ENCODE measurements around the gene ZFYVE28. TPM values are rescaled to one million over a fixed set of nuclear protein-coding genes. Genes with fewer than 3 reads are reported as not detected.

Gene ZFYVE28
- total and polyA plus RNA-seq, 10 of the 15 experiments (the other 5 are each of a cell fraction or from before 2014, with no cell fraction given): 0.06 to 1.9 (median 0.22) TPM; not detected in 1

DNA sequence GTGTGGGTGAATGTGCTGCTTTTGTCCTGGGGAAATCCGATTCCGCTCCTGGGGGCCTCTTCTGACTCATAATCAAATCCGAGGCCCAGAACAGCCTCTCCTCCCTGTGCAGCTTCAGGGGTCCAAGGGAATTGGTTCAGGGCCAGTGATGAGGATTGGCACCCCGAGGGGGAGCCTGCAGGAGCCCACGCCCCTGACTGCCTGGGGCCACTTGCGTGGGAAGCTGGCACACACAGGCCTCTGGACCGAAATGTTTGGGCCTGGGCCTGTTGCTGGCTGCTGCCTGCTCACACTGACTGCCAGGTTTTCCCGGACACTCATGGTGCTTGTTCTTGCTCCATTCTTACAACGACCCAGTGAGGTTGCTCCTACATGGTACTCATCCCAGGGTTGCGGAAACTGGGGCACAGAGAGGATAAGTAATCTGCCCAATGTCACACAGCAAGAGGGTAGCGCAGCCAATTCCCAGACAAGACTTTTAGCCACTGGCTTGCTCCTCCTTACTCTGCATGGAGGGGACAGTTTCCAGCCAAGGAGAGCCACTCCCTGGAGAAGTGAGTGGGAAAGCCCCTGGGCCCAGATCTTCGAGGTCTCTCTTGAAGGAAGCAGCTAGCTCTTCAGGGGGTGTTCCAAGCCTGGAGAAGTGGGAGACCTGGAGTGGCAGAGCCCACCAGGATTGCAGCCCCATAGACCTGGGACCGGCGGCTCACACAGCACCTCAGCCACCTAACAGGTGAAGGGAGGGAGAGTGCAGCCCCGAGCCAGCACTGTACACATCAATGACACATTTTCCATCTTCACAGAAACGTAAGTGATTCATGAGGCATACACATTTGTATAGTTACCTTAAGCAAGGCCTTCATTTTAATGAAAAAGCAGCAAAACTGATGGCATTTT is 20.6 kb upstream of the ZFYVE28 start:
- peaks cover 0 to 1% of the 10 kb centered on the region in 2 experiments; a peak in 2 of 4 replicates for H3K27me3 ChIP-seq (replicated peaks in 1 of 2; ENCODE audit: control insufficient read depth in 2 of 2, insufficient read depth in 2 of 2, low read length in 1 of 2)
- no peak overlapping the region for H2AFZ ChIP-seq (ENCODE audit: control insufficient read depth, low read depth, low read length)
- ChIA-PET RAD21 (ENCODE audit: unreplicated experiment) (interaction anchor here (1.2 kb wide), 1 partner anchor 219 kb away, joined by 5 read pairs; no protein-coding TSS in a partner anchor), SMC1A (ENCODE audit: uncharacterized antibody, unreplicated experiment) (interaction anchor here (0.7 to 1.7 kb wide), 3 partner anchors 27 to 220 kb away, joined by 3 to 4 read pairs (median 3); no protein-coding TSS in a partner anchor), POLR2A (interaction anchor here (0.7 kb wide), 1 partner anchor 181 kb away, joined by 3 read pairs; no protein-coding TSS in a partner anchor), CTCF (interaction anchor here (0.6 to 1.5 kb wide), 5 partner anchors 30 to 219 kb away, joined by 3 to 7 read pairs (median 3); partner anchors contain the start of gene RNF4)
- H3K4me1 ChIP-seq (ENCODE audit: control insufficient read depth, insufficient read depth, low read length): peaks cover 3% of the 10 kb centered on the region; the same call in 1 of the 2 replicates
- in situ Hi-C loops (cut with MboI) (no loop called here), intact Hi-C loops (cut with micrococcal nuclease; ENCODE audit: unreplicated experiment) (no loop called here)
- no peak overlapping the region for H3K9ac ChIP-seq (ENCODE audit: control insufficient read depth, insufficient read depth, low read length)
- TF ChIP-seq IRF4 (IDR thresholded peaks at IDR 0.05; ENCODE audit: low read depth, low read length) (no peak), TCF12 (IDR thresholded peaks at IDR 0.05; ENCODE audit: low read depth, low read length) (no peak), SIN3A (IDR thresholded peaks at IDR 0.05; ENCODE audit: low read depth, low read length) (no peak), NBN (IDR thresholded peaks at IDR 0.05) (no peak), ZBED1 (IDR thresholded peaks at IDR 0.05; ENCODE audit: borderline replicate concordance) (no peak), HDAC6 (IDR thresholded peaks at IDR 0.05; ENCODE audit: unreplicated experiment) (no peak), ATF7 (IDR thresholded peaks at IDR 0.05; ENCODE audit: low read depth) (no peak), KLF5 (IDR thresholded peaks at IDR 0.05; ENCODE audit: partially characterized antibody) (no peak), GATAD2B (conservative IDR thresholded peaks at IDR 0.05; ENCODE audit: low read depth) (no peak), ZNF274 (IDR thresholded peaks at IDR 0.05; ENCODE audit: insufficient read depth, insufficient read length) (no peak), STAT3 (IDR thresholded peaks at IDR 0.05; ENCODE audit: low read depth, low read length) (no peak), SUPT20H (IDR thresholded peaks at IDR 0.05; ENCODE audit: borderline replicate concordance, control insufficient read depth, low read depth, low read length) (no peak), WRNIP1 (IDR thresholded peaks at IDR 0.05; ENCODE audit: borderline replicate concordance, low read depth, low read length) (no peak), KAT2A (conservative IDR thresholded peaks at IDR 0.05; ENCODE audit: control insufficient read depth, low read depth, low read length) (no peak), NFYA (IDR thresholded peaks at IDR 0.05; ENCODE audit: borderline replicate concordance, low read depth, low read length) (no peak), EED (IDR thresholded peaks at IDR 0.05; ENCODE audit: low read depth) (no peak)
- TF ChIP-seq, protein P1, sequence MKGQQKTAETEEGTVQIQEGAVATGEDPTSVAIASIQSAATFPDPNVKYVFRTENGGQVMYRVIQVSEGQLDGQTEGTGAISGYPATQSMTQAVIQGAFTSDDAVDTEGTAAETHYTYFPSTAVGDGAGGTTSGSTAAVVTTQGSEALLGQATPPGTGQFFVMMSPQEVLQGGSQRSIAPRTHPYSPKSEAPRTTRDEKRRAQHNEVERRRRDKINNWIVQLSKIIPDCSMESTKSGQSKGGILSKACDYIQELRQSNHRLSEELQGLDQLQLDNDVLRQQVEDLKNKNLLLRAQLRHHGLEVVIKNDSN (IDR thresholded peaks at IDR 0.05; ENCODE audit: borderline replicate concordance, extremely low read length, insufficient read depth, low read depth, low read length): no peak
- TF ChIP-seq, protein P2, sequence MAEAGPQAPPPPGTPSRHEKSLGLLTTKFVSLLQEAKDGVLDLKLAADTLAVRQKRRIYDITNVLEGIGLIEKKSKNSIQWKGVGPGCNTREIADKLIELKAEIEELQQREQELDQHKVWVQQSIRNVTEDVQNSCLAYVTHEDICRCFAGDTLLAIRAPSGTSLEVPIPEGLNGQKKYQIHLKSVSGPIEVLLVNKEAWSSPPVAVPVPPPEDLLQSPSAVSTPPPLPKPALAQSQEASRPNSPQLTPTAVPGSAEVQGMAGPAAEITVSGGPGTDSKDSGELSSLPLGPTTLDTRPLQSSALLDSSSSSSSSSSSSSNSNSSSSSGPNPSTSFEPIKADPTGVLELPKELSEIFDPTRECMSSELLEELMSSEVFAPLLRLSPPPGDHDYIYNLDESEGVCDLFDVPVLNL (IDR thresholded peaks at IDR 0.05; ENCODE audit: low read depth, low read length): no peak
- TF ChIP-seq, protein P3, sequence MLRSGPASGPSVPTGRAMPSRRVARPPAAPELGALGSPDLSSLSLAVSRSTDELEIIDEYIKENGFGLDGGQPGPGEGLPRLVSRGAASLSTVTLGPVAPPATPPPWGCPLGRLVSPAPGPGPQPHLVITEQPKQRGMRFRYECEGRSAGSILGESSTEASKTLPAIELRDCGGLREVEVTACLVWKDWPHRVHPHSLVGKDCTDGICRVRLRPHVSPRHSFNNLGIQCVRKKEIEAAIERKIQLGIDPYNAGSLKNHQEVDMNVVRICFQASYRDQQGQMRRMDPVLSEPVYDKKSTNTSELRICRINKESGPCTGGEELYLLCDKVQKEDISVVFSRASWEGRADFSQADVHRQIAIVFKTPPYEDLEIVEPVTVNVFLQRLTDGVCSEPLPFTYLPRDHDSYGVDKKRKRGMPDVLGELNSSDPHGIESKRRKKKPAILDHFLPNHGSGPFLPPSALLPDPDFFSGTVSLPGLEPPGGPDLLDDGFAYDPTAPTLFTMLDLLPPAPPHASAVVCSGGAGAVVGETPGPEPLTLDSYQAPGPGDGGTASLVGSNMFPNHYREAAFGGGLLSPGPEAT (IDR thresholded peaks at IDR 0.05; ENCODE audit: low read depth): no peak
- no peak for DNase-seq (ENCODE audit: low read depth, low spot score)
- no peaks in the 10 kb centered on the region for H3K79me2 ChIP-seq (ENCODE audit: control insufficient read depth, insufficient read depth, low read length)
- BruUV-seq (replicated peaks): no TSS peak
- H3K36me3 ChIP-seq (ENCODE audit: control insufficient read depth in 2 of 2, insufficient read depth in 2 of 2, low read length in 1 of 2): no peaks in the 10 kb centered on the region
- H3K4me3 ChIP-seq: no peak overlapping the region
- H3K27ac ChIP-seq (ENCODE audit: control insufficient read depth, insufficient read depth): no peak overlapping the region
- no peaks in the 10 kb centered on the region for H3K9me3 ChIP-seq (replicated peaks; ENCODE audit: control insufficient read depth, insufficient read depth, low read length)
- no peak for ATAC-seq
- H4K20me1 ChIP-seq (ENCODE audit: control insufficient read depth, insufficient read depth): no peaks in the 10 kb centered on the region
- 44% methylated on average over 16 of the region's 16 CpGs for WGBS (ENCODE audit: insufficient coverage, insufficient replicate concordance, low lambda C conversion rate, missing lambda C conversion rate)
- no peak overlapping the region for H3K4me2 ChIP-seq (ENCODE audit: control insufficient read depth, insufficient read depth)
- no peak for FAIRE-seq

All from GM12878 (cell line).